ENCODE results near the gene EPHA3.
A peak's percentile ranks its signal among the peaks of the same experiment; 100 is the strongest.

EPHA3 gene

DNA sequence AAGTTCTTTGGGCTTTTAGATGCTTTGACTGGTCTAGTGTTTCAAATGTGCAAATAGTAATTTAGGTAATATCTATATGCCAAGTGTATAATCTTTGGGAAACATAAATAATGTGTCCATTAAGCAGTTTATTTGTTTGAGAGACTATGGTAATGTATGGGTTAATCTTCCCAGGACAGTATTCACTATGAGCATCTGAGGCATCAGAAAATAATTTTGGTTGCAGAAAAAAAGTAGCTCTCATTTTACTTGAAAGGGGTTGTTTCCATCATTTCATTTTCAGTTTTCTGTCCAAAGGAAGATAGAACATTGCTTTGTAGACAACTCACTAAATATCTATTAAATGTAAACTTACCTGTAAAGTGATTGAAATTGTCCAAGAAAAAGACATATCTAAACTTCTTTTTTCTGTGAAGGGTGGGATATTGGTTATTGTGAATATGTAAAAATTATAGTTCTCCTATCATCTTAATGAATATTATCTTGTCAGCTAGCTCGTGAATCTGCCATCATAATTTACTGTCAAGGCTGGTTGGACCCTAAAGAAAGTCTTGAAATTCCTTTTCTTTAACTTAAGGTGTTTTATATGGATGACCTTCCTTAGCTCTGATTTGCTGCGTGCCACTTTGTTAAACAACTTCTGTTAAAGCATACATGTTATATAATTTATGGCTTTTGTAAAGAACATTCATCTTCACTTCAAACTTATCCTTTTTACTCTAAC is 108.8 kb downstream of the EPHA3 start:
- Histone ChIP-seq H3K36me3 (ENCODE audit: low read depth) (no peaks in the 10 kb centered on the region), H3K27ac (ENCODE audit: poor library complexity, severe bottlenecking) (no peak overlapping the region), H3K9me3 (ENCODE audit: severe bottlenecking) (no peaks in the 10 kb centered on the region), H3K4me3 (ENCODE audit: severe bottlenecking) (no peak overlapping the region), H3K27me3 (ENCODE audit: insufficient read depth, poor library complexity, severe bottlenecking) (no peaks in the 10 kb centered on the region), H3K4me1 (ENCODE audit: insufficient read depth, poor library complexity, severe bottlenecking) (no peaks in the 10 kb centered on the region)
- no peak for DNase-seq (ENCODE audit: low spot score)
- ATAC-seq (ENCODE audit: low read depth): no peak
- TF ChIP-seq, protein P1, sequence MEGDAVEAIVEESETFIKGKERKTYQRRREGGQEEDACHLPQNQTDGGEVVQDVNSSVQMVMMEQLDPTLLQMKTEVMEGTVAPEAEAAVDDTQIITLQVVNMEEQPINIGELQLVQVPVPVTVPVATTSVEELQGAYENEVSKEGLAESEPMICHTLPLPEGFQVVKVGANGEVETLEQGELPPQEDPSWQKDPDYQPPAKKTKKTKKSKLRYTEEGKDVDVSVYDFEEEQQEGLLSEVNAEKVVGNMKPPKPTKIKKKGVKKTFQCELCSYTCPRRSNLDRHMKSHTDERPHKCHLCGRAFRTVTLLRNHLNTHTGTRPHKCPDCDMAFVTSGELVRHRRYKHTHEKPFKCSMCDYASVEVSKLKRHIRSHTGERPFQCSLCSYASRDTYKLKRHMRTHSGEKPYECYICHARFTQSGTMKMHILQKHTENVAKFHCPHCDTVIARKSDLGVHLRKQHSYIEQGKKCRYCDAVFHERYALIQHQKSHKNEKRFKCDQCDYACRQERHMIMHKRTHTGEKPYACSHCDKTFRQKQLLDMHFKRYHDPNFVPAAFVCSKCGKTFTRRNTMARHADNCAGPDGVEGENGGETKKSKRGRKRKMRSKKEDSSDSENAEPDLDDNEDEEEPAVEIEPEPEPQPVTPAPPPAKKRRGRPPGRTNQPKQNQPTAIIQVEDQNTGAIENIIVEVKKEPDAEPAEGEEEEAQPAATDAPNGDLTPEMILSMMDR (IDR thresholded peaks at IDR 0.05; ENCODE audit: poor library complexity, severe bottlenecking): no peak

DNA sequence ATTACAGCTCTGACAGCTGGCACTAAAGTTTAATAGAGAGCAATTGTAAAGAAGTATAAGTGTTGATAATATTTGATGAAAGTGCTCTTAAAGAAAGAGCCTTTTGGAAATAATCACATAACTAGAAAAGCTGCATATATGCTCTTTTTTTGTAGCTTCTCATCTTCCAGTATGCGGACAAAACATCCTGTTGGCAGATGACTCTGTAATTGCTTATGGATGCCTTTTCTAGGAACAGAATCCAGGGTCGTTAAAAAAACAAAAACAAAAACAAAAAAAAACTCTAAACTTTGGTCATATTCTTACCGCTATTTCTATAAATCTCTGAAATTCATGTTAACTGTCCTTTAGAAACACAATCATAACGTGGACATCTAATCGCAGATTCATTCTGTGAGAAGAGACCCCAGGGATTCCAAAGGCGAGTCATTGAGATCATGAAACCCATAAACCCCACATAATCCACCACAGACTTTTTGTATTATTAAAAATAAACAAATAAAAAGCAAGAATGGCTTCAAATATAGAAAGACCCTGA is 109.8 kb downstream of the EPHA3 start:
- no peak overlapping the region for H3K27ac ChIP-seq (ENCODE audit: poor library complexity, severe bottlenecking)
- no peaks in the 10 kb centered on the region for H3K9me3 ChIP-seq (ENCODE audit: severe bottlenecking)
- no peaks in the 10 kb centered on the region for H3K36me3 ChIP-seq (ENCODE audit: low read depth)
- no peaks in the 10 kb centered on the region for H3K27me3 ChIP-seq (ENCODE audit: insufficient read depth, poor library complexity, severe bottlenecking)
- TF ChIP-seq, protein P1 (IDR thresholded peaks at IDR 0.05; ENCODE audit: poor library complexity, severe bottlenecking): no peak
- H3K4me1 ChIP-seq (ENCODE audit: insufficient read depth, poor library complexity, severe bottlenecking): no peaks in the 10 kb centered on the region
- ATAC-seq (ENCODE audit: low read depth): no peak
- no peak overlapping the region for H3K4me3 ChIP-seq (ENCODE audit: severe bottlenecking)
- no peak for DNase-seq (ENCODE audit: low spot score)

DNA sequence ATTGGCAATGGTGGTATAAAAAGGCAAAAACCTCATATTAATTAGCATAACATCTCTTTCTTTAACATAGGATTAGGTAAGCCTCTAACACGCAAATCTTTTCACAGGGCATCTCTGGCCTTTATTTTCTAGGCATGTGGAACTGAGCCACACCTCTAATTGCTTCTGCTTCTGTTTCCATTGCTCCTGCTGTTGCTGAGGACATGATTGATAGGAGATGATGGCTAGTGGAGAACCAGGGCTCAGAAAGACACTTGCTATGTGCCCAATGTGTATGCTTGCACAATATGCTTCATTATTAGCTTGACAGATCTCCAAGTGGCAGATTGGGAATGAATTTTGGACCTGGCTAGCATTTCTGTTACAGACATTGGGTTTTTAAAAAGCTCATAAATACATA is 114.5 kb downstream of the EPHA3 start:
- H3K4me1 ChIP-seq (ENCODE audit: insufficient read depth, poor library complexity, severe bottlenecking): peaks cover under 1% of the 10 kb centered on the region
- DNase-seq (ENCODE audit: low spot score): no peak

DNA sequence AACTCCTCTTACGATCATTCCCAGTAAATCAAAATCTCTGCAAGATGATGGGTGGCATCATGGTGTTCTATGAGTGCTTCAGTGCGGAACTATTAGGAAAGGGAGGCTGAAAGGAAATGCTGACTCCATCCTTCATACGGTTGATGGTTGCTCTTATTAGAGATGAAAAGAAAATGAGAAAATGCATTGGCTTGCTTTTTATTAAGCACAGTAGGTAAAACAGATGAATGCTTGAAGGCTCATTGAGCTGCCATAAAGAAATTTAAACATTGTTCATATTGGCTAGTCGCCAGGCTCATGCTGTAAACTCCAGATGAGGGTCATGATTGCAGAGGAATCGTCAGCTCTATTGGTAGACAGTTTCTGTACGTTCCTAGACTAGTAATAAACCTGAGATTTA is 115.8 kb downstream of the EPHA3 start:
- Histone ChIP-seq H3K27ac (ENCODE audit: poor library complexity, severe bottlenecking) (no peak overlapping the region), H3K9me3 (ENCODE audit: severe bottlenecking) (no peaks in the 10 kb centered on the region), H3K4me3 (ENCODE audit: severe bottlenecking) (no peak overlapping the region), H3K27me3 (ENCODE audit: insufficient read depth, poor library complexity, severe bottlenecking) (no peaks in the 10 kb centered on the region), H3K4me1 (ENCODE audit: insufficient read depth, poor library complexity, severe bottlenecking) (peaks cover 12% of the 10 kb centered on the region), H3K36me3 (ENCODE audit: low read depth) (no peaks in the 10 kb centered on the region)
- no peak for ATAC-seq (ENCODE audit: low read depth)
- DNase-seq (ENCODE audit: low spot score): no peak
- TF ChIP-seq, protein P1 (IDR thresholded peaks at IDR 0.05; ENCODE audit: poor library complexity, severe bottlenecking): no peak

More for the DNA sequence above, 114.5 kb downstream of the EPHA3 start:
- Histone ChIP-seq H3K9me3 (ENCODE audit: severe bottlenecking) (no peaks in the 10 kb centered on the region), H3K4me3 (ENCODE audit: severe bottlenecking) (no peak overlapping the region), H3K27ac (ENCODE audit: poor library complexity, severe bottlenecking) (no peak overlapping the region), H3K27me3 (ENCODE audit: insufficient read depth, poor library complexity, severe bottlenecking) (no peaks in the 10 kb centered on the region), H3K36me3 (ENCODE audit: low read depth) (no peaks in the 10 kb centered on the region)
- TF ChIP-seq, protein P1 (IDR thresholded peaks at IDR 0.05; ENCODE audit: poor library complexity, severe bottlenecking): no peak
- ATAC-seq (ENCODE audit: low read depth): no peak

DNA sequence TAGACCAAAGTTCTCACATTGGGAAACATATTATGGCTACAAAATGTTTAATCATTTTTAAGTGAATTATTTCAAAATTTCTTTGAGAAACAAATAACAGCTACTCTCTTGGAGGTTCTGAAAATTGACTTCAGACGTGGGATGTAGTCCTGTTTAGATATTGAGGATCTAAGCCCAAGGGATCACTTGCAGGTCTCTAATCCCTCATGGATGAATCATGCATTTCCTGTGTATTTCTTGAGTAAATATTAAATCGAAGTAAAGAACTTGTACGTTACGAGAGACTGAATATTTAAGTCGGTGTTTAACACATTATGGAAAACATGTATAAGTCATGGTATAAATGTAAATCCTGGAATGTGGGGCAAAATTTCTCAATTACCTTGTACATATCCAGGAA is 119.8 kb downstream of the EPHA3 start:
- TF ChIP-seq, protein P1 (IDR thresholded peaks at IDR 0.05; ENCODE audit: poor library complexity, severe bottlenecking): no peak
- H3K9me3 ChIP-seq (ENCODE audit: severe bottlenecking): no peaks in the 10 kb centered on the region
- DNase-seq (ENCODE audit: low spot score): no peak
- no peaks in the 10 kb centered on the region for H3K27me3 ChIP-seq (ENCODE audit: insufficient read depth, poor library complexity, severe bottlenecking)
- ATAC-seq (ENCODE audit: low read depth): peak; percentile 76
- H3K27ac ChIP-seq (ENCODE audit: poor library complexity, severe bottlenecking): no peak overlapping the region
- H3K4me1 ChIP-seq (ENCODE audit: insufficient read depth, poor library complexity, severe bottlenecking): peaks cover 12% of the 10 kb centered on the region
- H3K36me3 ChIP-seq (ENCODE audit: low read depth): no peaks in the 10 kb centered on the region
- H3K4me3 ChIP-seq (ENCODE audit: severe bottlenecking): no peak overlapping the region
